Heart left ventricle (tissue), 16 donors: Measurements from ENCODE around the gene KIF11. TPM values are rescaled to one million over a fixed set of nuclear protein-coding genes. Genes with fewer than 3 reads are reported as not detected.

Experiments
- ATAC-seq, 4 donors: fragments of 200-7000 bp; cut with Tn5 transposase; one replicate each; pipeline ENCODE4 v1.9.1; 2020 to 2022; ENCODE audit warnings: moderate library complexity in 4 of 4, mild to moderate bottlenecking in 3 of 4, moderate number of reproducible peaks in 1 of 4
- DNase-seq, 5 donors: peaks; one replicate each; pipeline ENCODE4 v3.0.0-alpha.2; 2020
- H3K27ac ChIP-seq, 12 donors: fragments of 200-600 bp; sonication (generic) in 4 of 12; one replicate each; pipeline versions ENCODE4 v1.5.0 to v1.8.0; 2016 to 2022; ENCODE audit warnings: mild to moderate bottlenecking in 2 of 12
- H3K27me3 ChIP-seq, 9 donors: fragments of 200-600 bp; sonication (generic) in 2 of 9; one replicate each; pipeline versions ENCODE4 v1.5.1 to v1.8.0; 2016 to 2022; ENCODE audit warnings: mild to moderate bottlenecking in 3 of 9
- H3K36me3 ChIP-seq, 9 donors: fragments of 200-600 bp; sonication (generic) in 2 of 9; one replicate each; pipeline versions ENCODE4 v1.5.0 to v1.8.0; 2018 to 2022; ENCODE audit warnings: mild to moderate bottlenecking in 2 of 9
- H3K4me1 ChIP-seq, 12 donors: fragments of 200-600 bp; sonication (generic) in 4 of 12; one replicate each; pipeline versions ENCODE4 v1.5.0 to v1.8.0; 2016 to 2022; ENCODE audit warnings: mild to moderate bottlenecking in 3 of 12
- H3K4me3 ChIP-seq, 12 donors: fragments of 200-600 bp; sonication (generic) in 4 of 12; one replicate each; pipeline versions ENCODE4 v1.5.0 to v1.8.0; 2017 to 2022; ENCODE audit warnings: mild to moderate bottlenecking in 9 of 12, moderate library complexity in 4 of 12
- H3K9me3 ChIP-seq, 12 donors: fragments of 200-600 bp; sonication (generic) in 4 of 12; one replicate each; pipeline versions ENCODE4 v1.5.0 to v1.8.0; 2016 to 2022; ENCODE audit warnings: mild to moderate bottlenecking in 1 of 12
- POLR2A ChIP-seq, 2 donors: fragments of 450-650 bp; IDR thresholded peaks; one replicate each; pipeline ENCODE4 v1.6.1; 2017; ENCODE audit warnings: antibody characterized with exemption in 2 of 2, mild to moderate bottlenecking in 2 of 2, moderate library complexity in 2 of 2
- WGBS, 4 donors: extraction: QIAGEN DNeasy Blood & Tissue Kit in 2 of 4; methylation state at CpG; one replicate each; pipeline versions ENCODE4 v1.1.5 to v1.1.7; 2013 to 2018; 5-methylcytosine and 5-hydroxymethylcytosine counted together
- intact Hi-C, 10 donors: fragments of 100-400 bp; cut with DNase I; formaldehyde crosslinking; loops; one replicate each; pipeline versions ENCODE4 v1.11.1 to v1.14.2; 2022
- polyA plus RNA-seq, 2 donors: library from polyadenylated mRNA; stranded (reverse); fragments of 200-250 nt; gene quantifications; one replicate each; pipeline ENCODE4 v1.2.3, GENCODE V29; 2013
- total RNA-seq, 9 donors: library from RNA; depleted of rRNA in 2 of 9; stranded (reverse); fragments of >200 nt in 2 of 9; fragmentation: NEBNext Ultra II Directional in 3 of 9; extraction: Animal tissue kit (Norgen Biotek cat#: 25700) in 3 of 9; gene quantifications; one replicate each; pipeline versions ENCODE4 v1.1.0 to v1.2.4, GENCODE V29; 2016 to 2023
- TF ChIP-seq, protein P1 (sequence below), 12 donors: fragments of 200-600 bp; sonication (generic) in 4 of 12; IDR thresholded peaks; one replicate each; pipeline versions ENCODE4 v1.5.0 to v1.8.0; 2018 to 2022; ENCODE audit warnings: antibody characterized with exemption in 12 of 12, mild to moderate bottlenecking in 5 of 12
- donor health status: ischemic (EF 13 %, LVEDD 7.1; RV severe dilation, severe dysfunction).
- donor health status: healthy with polysubstance abuse.
- donor health status: DM: no; HTN: yes; CAD: no.
- donor health status: DM: no; HTN: no; CAD: no.
- donor health status: ischemic (EF 25% LVEDD 6.9; RV normal size, moderate dysfunction).
- donor health status: ischemic (EF 25% LVEDD 5.7; RV mildly dilated, moderate dysfunction).
- donor health status: healthy.
- donor health status: DM: yes; HTN: yes; CAD: no.
- donor health status: ischemic (EF 35%, LVEDD 5.7; RV mildly dilated, moderate dysfunction).
- donor health status: nonischemic (EF 11% LVEDD 7.7; RV severe dilation, severe dysfunction).
- donor health status: DM: yes; HTN: yes; CAD: no.
- donor health status: PGD.
- donor health status: ischemic (EF 29% LVEDD 5.4; RV normal size, mild dysfunction).
- donor health status: nonischemic (EF 23%, LVEDD 6.1; RV moderate dilation, normal function).

The KIF11 gene
- total and polyA plus RNA-seq, 11 donors, result 0.11 to 7.0 (median 0.75) TPM

DNA sequence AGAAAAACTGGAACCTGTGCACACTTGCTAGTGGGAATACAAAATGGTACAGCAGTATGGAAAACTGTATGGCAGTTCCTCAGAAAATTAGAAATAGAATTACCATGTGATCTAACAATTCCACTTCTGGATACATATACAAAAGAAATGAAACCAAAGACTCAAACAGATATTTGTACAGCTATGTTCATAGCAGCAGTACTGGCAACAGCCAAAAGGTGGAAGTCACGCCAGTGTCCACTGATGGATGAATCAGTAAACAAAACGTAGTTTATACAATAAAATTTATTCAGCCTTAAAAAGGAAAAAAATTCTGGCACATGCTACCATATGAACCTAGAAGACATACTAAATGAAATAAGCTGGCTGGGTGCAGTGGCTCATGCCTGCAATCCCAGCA, 42.0 kb upstream of the KIF11 start:
- DNase-seq (no peak), ATAC-seq (no peak)
- no peaks in the 10 kb centered on the region for H3K4me1 ChIP-seq
- H3K4me3 ChIP-seq, result no peak overlapping the region
- TF ChIP-seq, protein P1, sequence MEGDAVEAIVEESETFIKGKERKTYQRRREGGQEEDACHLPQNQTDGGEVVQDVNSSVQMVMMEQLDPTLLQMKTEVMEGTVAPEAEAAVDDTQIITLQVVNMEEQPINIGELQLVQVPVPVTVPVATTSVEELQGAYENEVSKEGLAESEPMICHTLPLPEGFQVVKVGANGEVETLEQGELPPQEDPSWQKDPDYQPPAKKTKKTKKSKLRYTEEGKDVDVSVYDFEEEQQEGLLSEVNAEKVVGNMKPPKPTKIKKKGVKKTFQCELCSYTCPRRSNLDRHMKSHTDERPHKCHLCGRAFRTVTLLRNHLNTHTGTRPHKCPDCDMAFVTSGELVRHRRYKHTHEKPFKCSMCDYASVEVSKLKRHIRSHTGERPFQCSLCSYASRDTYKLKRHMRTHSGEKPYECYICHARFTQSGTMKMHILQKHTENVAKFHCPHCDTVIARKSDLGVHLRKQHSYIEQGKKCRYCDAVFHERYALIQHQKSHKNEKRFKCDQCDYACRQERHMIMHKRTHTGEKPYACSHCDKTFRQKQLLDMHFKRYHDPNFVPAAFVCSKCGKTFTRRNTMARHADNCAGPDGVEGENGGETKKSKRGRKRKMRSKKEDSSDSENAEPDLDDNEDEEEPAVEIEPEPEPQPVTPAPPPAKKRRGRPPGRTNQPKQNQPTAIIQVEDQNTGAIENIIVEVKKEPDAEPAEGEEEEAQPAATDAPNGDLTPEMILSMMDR (IDR thresholded peaks at IDR 0.05), result no peak
- no peak for TF ChIP-seq POLR2A (IDR thresholded peaks at IDR 0.05)
- H3K27me3 ChIP-seq, result no peaks in the 10 kb centered on the region
- peaks cover 0 to 16% (median 7%) of the 10 kb centered on the region in 12 donors for H3K9me3 ChIP-seq
- H3K27ac ChIP-seq, result no peak overlapping the region
- 62 to 69% (median 65%) methylated on average over 2 of the region's 2 CpGs for WGBS, 4 donors
- peaks cover 0 to 46% (median 21%) of the 10 kb centered on the region in 9 donors for H3K36me3 ChIP-seq
- intact Hi-C loops, result no loop called here

DNA sequence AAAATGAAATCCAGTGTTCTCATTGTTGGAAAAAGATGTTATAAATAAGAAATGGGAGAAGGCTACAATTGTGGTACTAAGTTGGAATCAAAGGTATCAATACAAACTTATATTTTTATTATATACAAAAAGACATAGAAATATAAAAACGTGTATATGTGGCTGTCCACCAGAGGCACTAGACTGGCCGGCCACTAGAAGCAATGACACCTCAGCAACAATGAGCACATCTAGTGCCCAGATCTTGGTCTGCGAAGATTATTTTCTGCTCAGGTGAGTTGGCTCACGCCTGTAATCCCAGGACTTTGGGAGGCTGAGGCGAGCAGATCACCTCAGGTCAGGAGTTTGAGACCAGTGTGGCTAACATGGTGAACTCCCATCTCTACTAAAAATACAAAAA, 40.6 kb upstream of the KIF11 start:
- Histone ChIP-seq H3K36me3 (peaks cover 0 to 60% (median 33%) of the 10 kb centered on the region in 9 donors), H3K4me3 (no peak overlapping the region), H3K27ac (no peak overlapping the region), H3K27me3 (no peaks in the 10 kb centered on the region), H3K9me3 (peaks cover 0 to 16% (median 7%) of the 10 kb centered on the region in 12 donors), H3K4me1 (no peaks in the 10 kb centered on the region)
- TF ChIP-seq, protein P1 (IDR thresholded peaks at IDR 0.05), result peak in 1 of 12 donors; percentile 13
- TF ChIP-seq POLR2A (IDR thresholded peaks at IDR 0.05), result no peak
- ATAC-seq (no peak), DNase-seq (no peak)
- WGBS, 4 donors, result 84 to 94% (median 92%) methylated on average over 5 of the region's 5 CpGs
- intact Hi-C loops, result no loop called here

DNA sequence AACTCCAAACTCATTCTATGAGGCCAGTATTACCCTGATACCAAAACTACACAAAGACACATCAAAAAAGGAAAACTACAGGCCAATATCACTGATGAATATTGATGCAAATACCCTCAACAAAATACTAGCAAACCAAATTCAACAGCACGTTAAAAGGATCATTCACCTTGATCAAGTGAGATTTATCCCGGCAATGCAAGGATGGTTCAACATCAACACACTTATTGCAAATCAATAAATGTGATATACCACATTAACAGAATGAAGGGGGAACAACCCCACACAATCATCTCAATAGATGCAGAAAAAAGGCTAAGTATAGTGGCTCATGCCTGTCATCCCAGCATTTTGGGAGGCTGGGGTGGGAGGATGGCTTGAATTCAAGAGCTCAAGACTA, 39.0 kb upstream of the KIF11 start:
- Histone ChIP-seq H3K27ac (no peak overlapping the region), H3K27me3 (no peaks in the 10 kb centered on the region), H3K36me3 (peaks cover 0 to 76% (median 49%) of the 10 kb centered on the region in 9 donors), H3K4me3 (no peak overlapping the region), H3K4me1 (no peaks in the 10 kb centered on the region), H3K9me3 (peaks cover 0 to 18% (median 7%) of the 10 kb centered on the region in 12 donors)
- no peak for ATAC-seq
- intact Hi-C loops, result no loop called here
- DNase-seq, result no peak
- WGBS, 4 donors, result 95 to 100% (median 99%) methylated on average over 2 of the region's 2 CpGs
- no peak for TF ChIP-seq POLR2A (IDR thresholded peaks at IDR 0.05)
- TF ChIP-seq, protein P1 (IDR thresholded peaks at IDR 0.05), result no peak

DNA sequence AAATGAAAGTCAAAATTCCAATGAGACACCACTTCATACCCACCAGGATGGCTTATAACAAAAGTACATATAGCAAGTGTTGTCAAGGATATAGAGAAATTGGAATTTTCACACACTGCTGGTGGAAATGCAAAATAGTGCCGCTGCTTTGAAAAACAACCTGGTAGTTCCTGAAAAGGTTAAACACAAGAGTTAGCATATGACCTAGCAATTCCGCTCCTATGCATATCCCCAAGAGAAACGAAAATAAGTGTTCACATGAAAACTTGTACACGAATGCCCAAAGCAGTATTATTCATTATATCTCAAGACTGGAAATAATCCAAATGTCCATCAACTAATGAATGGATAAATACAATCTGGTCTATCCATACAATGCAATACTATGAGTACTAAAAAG, 33.9 kb upstream of the KIF11 start:
- 92 to 97% (median 95%) methylated on average over 4 of the region's 4 CpGs for WGBS, 4 donors
- Histone ChIP-seq H3K9me3 (peaks cover 0 to 16% (median 3%) of the 10 kb centered on the region in 12 donors), H3K36me3 (peaks cover 0 to 65% (median 48%) of the 10 kb centered on the region in 9 donors), H3K27ac (no peak overlapping the region), H3K4me3 (no peak overlapping the region), H3K4me1 (peaks cover 0 to 4% (median 0%) of the 10 kb centered on the region in 12 donors), H3K27me3 (no peaks in the 10 kb centered on the region)
- ATAC-seq (no peak), DNase-seq (no peak)
- TF ChIP-seq, protein P1 (IDR thresholded peaks at IDR 0.05), result no peak
- TF ChIP-seq POLR2A (IDR thresholded peaks at IDR 0.05), result no peak
- intact Hi-C loops, result no loop called here
